Measurements from ENCODE around the gene LPXN. TPM values are rescaled to one million over a fixed set of nuclear protein-coding genes. Genes with fewer than 3 reads are reported as not detected.

The LPXN gene
- total and polyA plus RNA-seq, 10 of the 15 experiments (the other 5 are each of a cell fraction or from before 2014, with no cell fraction given), result 131 to 349 (median 201) TPM

DNA sequence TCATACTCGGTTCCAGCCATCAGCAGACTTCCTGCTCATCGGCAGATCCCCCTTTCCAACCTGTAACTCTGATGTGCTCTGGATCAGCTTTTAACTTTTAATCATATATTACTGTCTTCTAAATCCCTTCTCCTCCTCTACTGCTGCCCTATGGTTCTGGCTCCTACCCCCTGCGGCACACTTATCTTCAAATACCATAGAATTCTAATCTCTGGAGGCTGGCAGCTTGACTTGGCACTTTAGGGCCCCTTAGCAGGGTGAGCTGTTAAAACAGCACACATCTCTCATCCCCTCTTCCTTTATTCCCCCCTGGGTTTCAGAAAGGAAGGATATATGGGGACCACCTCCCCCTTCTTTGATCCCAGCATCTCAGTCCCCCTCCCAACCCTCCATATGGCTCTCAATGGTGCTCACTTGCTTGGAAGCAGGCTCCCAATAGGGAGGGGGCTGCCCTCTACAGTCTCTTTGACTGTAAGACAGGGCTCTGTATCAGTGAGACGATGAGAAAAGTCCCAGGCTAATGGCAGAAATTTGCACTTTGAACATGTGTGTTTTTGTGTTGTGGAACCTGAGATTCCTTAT, 42.4 kb upstream of the LPXN start:
- POLR2A ChIA-PET, result interaction anchor here (0.7 kb wide), 1 partner anchor 16 kb away, joined by 3 read pairs; no protein-coding TSS in a partner anchor
- BruUV-seq (replicated peaks), result no TSS peak
- ATAC-seq, result peak; percentile 78

More for the DNA sequence above, 42.4 kb upstream of the LPXN start:
- WGBS (ENCODE audit: insufficient coverage, insufficient replicate concordance, low lambda C conversion rate, missing lambda C conversion rate), result 100% methylated on average over 4 of the region's 4 CpGs
- H3K27ac ChIP-seq (ENCODE audit: control insufficient read depth, insufficient read depth), result no peak overlapping the region
- H3K79me2 ChIP-seq (ENCODE audit: control insufficient read depth, insufficient read depth, low read length), result no peaks in the 10 kb centered on the region; the same call in 1 of the 2 replicates
- H3K4me2 ChIP-seq (ENCODE audit: control insufficient read depth, insufficient read depth), result no peak overlapping the region
- intact Hi-C loops (cut with micrococcal nuclease; ENCODE audit: unreplicated experiment) (no loop called here), in situ Hi-C loops (cut with MboI) (no loop called here)
- FAIRE-seq (no peak), DNase-seq (ENCODE audit: low read depth, low spot score) (no peak)
- CTCF ChIA-PET, result interaction anchor here (1.6 to 4.1 kb wide), 3 partner anchors 10 to 41 kb away, joined by 6 to 34 read pairs (median 10); no protein-coding TSS in a partner anchor
- SMC1A ChIA-PET (ENCODE audit: uncharacterized antibody, unreplicated experiment), result interaction anchor here (0.7 to 2.7 kb wide), 7 partner anchors 12 to 106 kb away, joined by 3 to 12 read pairs (median 8); no protein-coding TSS in a partner anchor
- H3K9me3 ChIP-seq (replicated peaks; ENCODE audit: control insufficient read depth, insufficient read depth, low read length), result no peaks in the 10 kb centered on the region
- RAD21 ChIA-PET (ENCODE audit: unreplicated experiment), result interaction anchor here (0.6 to 1.0 kb wide), 2 partner anchors 50 to 788 kb away, joined by 3 to 4 read pairs; no protein-coding TSS in a partner anchor
- no peak overlapping the region for H3K9ac ChIP-seq (ENCODE audit: control insufficient read depth, insufficient read depth, low read length)
- no peaks in the 10 kb centered on the region for H3K4me1 ChIP-seq (ENCODE audit: control insufficient read depth, insufficient read depth, low read length)
- H2AFZ ChIP-seq (ENCODE audit: control insufficient read depth, low read depth, low read length), result no peak overlapping the region
- no peaks in the 10 kb centered on the region for H3K27me3 ChIP-seq (replicated peaks in 1 of 2; ENCODE audit: control insufficient read depth in 2 of 2, insufficient read depth in 2 of 2, low read length in 1 of 2)
- H4K20me1 ChIP-seq (ENCODE audit: control insufficient read depth, insufficient read depth), result no peaks in the 10 kb centered on the region
- peaks cover 14 to 42% of the 10 kb centered on the region in 2 experiments for H3K36me3 ChIP-seq (ENCODE audit: control insufficient read depth in 2 of 2, insufficient read depth in 2 of 2, low read length in 1 of 2)
- peak; percentile 27 to 38 (median 35); a peak in 5 of 6 replicates for TF ChIP-seq CTCF (IDR thresholded peaks at IDR 0.05 in 2 of 3, conservative IDR thresholded peaks at IDR 0.05 in 1 of 3; ENCODE audit: control insufficient read depth in 2 of 3, extremely low read depth in 1 of 3, insufficient read depth in 1 of 3, low read depth in 3 of 3, low read length in 3 of 3)
- TF ChIP-seq SREBF2 (IDR thresholded peaks at IDR 0.05; ENCODE audit: low read length), result no peak
- TF ChIP-seq RAD21 (IDR thresholded peaks at IDR 0.05; ENCODE audit: insufficient read depth, low read depth, low read length), result peak; percentile 54
- no peak for TF ChIP-seq EED (IDR thresholded peaks at IDR 0.05; ENCODE audit: low read depth)
- H3K4me3 ChIP-seq, result no peak overlapping the region

Measured in GM12878 (cell line).